Right lobe of liver (tissue), 6 donors: ENCODE data around the gene RALGPS1. TPM values are rescaled to one million over a fixed set of nuclear protein-coding genes. Genes with fewer than 3 reads are reported as not detected.

Experiments
- ATAC-seq, 4 donors: fragments of 200-7000 bp; cut with Tn5 transposase; one replicate each; pipeline ENCODE4 v1.9.1; 2020; ENCODE audit warnings: mild to moderate bottlenecking in 4 of 4, moderate library complexity in 4 of 4
- DNase-seq, 3 donors: peaks; one replicate each; pipeline ENCODE4 v3.0.0-alpha.2; 2020
- H3K27ac ChIP-seq, 3 donors: fragments of 200-600 bp; one replicate each; pipeline ENCODE4 v1.8.0; 2022
- H3K27me3 ChIP-seq, 2 donors: fragments of 200-600 bp; one replicate each; pipeline ENCODE4 v1.8.0; 2022
- H3K36me3 ChIP-seq, 4 donors: fragments of 200-600 bp; sonication (generic) in 1 of 4; one replicate each; pipeline versions ENCODE4 v1.5.1 to v1.8.0; 2017 to 2022; ENCODE audit warnings: control low read depth in 1 of 4
- H3K4me1 ChIP-seq, 4 donors: fragments of 200-600 bp; sonication (generic) in 1 of 4; one replicate each; pipeline versions ENCODE4 v1.5.1 to v1.8.0; 2017 to 2022; ENCODE audit warnings: control low read depth in 1 of 4
- H3K4me3 ChIP-seq, 3 donors: fragments of 200-600 bp; one replicate each; pipeline ENCODE4 v1.8.0; 2022
- H3K9me3 ChIP-seq, 4 donors: fragments of 200-600 bp; sonication (generic) in 1 of 4; one replicate each; pipeline versions ENCODE4 v1.5.1 to v1.8.0; 2017 to 2022; ENCODE audit warnings: control low read depth in 1 of 4
- CTCF ChIP-seq, 4 donors: fragments of 200-600 bp in 3 of 4; fragments of 450-650 bp in 1 of 4; IDR thresholded peaks; one replicate each; pipeline versions ENCODE4 v1.5.1 to v1.8.0; 2016 to 2022; ENCODE audit warnings: antibody characterized with exemption in 4 of 4, mild to moderate bottlenecking in 2 of 4
- POLR2A ChIP-seq: fragments of 450-650 bp; IDR thresholded peaks from one replicate; pipeline ENCODE4 v1.6.1; 2017; ENCODE audit warnings: antibody characterized with exemption, mild to moderate bottlenecking
- WGBS: methylation state at CpG from one replicate; pipeline ENCODE4 v1.1.6; 2018; ENCODE audit warnings: low coverage, low lambda C conversion rate; ENCODE audit not compliant: insufficient coverage; ENCODE audit errors: missing lambda C conversion rate; 5-methylcytosine and 5-hydroxymethylcytosine counted together
- intact Hi-C, 2 donors: fragments of 100-400 bp; cut with DNase I; formaldehyde crosslinking; loops; one replicate each; pipeline versions ENCODE4 v1.11.2 to v1.14.1; 2022
- total RNA-seq, 6 experiments: library from RNA; depleted of rRNA in 2 of 6; stranded (reverse); fragments of >200 nt in 2 of 6; fragmentation: NEBNext Ultra II Directional in 3 of 6; extraction: Animal tissue kit (Norgen Biotek cat#: 25700) in 3 of 6; gene quantifications; one replicate each; pipeline versions ENCODE4 v1.1.0 to v1.2.4, GENCODE V29; 2016 to 2023
- donor health status: DM: no; HTN: yes; CAD: no.
- donor health status: DM: no; HTN: no; CAD: no.
- donor health status: DM: no; HTN: no; CAD: no.
- donor health status: DM: no; HTN: yes; CAD: no.
- donor health status: DM: no; HTN: yes; CAD: no.

The RALGPS1 gene
- total RNA-seq, 6 experiments from 2014 or later = 1.2 to 3.8 (median 2.4) TPM

GRCh38 chr9:126907058-126907457 is 7.5 kb upstream of the RALGPS1 start:
- Histone ChIP-seq H3K4me3 (no peak overlapping the region), H3K27ac (no peak overlapping the region), H3K4me1 (no peaks in the 10 kb centered on the region), H3K27me3 (no peaks in the 10 kb centered on the region), H3K36me3 (no peaks in the 10 kb centered on the region), H3K9me3 (no peaks in the 10 kb centered on the region)
- 38% methylated on average over 1 of the region's 2 CpGs for WGBS
- DNase-seq (no peak), ATAC-seq (no peak)
- intact Hi-C loops = no loop called here
- TF ChIP-seq CTCF (IDR thresholded peaks at IDR 0.05) (no peak), POLR2A (no peak)

GRCh38 chr9:126915281-126915816 is 767 bp downstream of the RALGPS1 start:
- H3K27ac ChIP-seq = no peak overlapping the region
- no peaks in the 10 kb centered on the region for H3K4me1 ChIP-seq
- no peak for TF ChIP-seq CTCF (IDR thresholded peaks at IDR 0.05)
- no peak for TF ChIP-seq POLR2A
- no peaks in the 10 kb centered on the region for H3K27me3 ChIP-seq
- intact Hi-C loops = no loop called here
- ATAC-seq = peak in 2 of 4 donors; percentile 4 to 29
- H3K4me3 ChIP-seq = peak overlapping the region; percentile 21 to 78 (median 47)
- 17% methylated on average over 16 of the region's 43 CpGs for WGBS
- H3K9me3 ChIP-seq = no peaks in the 10 kb centered on the region
- DNase-seq = peak; percentile 50 to 61 (median 60)
- no peaks in the 10 kb centered on the region for H3K36me3 ChIP-seq

GRCh38 chr9:126915846-126916543 is 1.4 kb downstream of the RALGPS1 start:
- Histone ChIP-seq H3K4me1 (no peaks in the 10 kb centered on the region), H3K9me3 (no peaks in the 10 kb centered on the region), H3K4me3 (no peak overlapping the region), H3K27ac (no peak overlapping the region), H3K27me3 (no peaks in the 10 kb centered on the region), H3K36me3 (no peaks in the 10 kb centered on the region)
- ATAC-seq = no peak
- 84% methylated on average over 15 of the region's 15 CpGs for WGBS
- no peak for DNase-seq
- TF ChIP-seq CTCF (IDR thresholded peaks at IDR 0.05) (no peak), POLR2A (no peak)
- intact Hi-C loops = no loop called here

GRCh38 chr9:126916909-126917308 is 2.3 kb downstream of the RALGPS1 start:
- Histone ChIP-seq H3K27me3 (no peaks in the 10 kb centered on the region), H3K27ac (no peak overlapping the region), H3K36me3 (no peaks in the 10 kb centered on the region), H3K4me1 (no peaks in the 10 kb centered on the region), H3K9me3 (no peaks in the 10 kb centered on the region), H3K4me3 (no peak overlapping the region)
- ATAC-seq (no peak), DNase-seq (no peak)
- no peak for TF ChIP-seq CTCF (IDR thresholded peaks at IDR 0.05)
- TF ChIP-seq POLR2A = no peak
- WGBS = 64% methylated on average over 2 of the region's 2 CpGs
- intact Hi-C loops = no loop called here
